HEK293 (cell line): Measurements from ENCODE around the gene SPART.

ENCODE experiments used
- PBX3 ChIP-seq: sonication (generic); formaldehyde crosslinking; IDR thresholded peaks from 2 replicates; pipeline ENCODE4 v1.8.1; 2022; ENCODE audit warnings: mild to moderate bottlenecking, moderate library complexity, missing genetic modification reagents
- REST ChIP-seq: fragments of 450-650 bp; formaldehyde crosslinking; IDR thresholded peaks from 2 replicates; pipeline ENCODE4 v1.5.1; 2016; ENCODE audit warnings: missing biosample characterization, missing genetic modification characterization
- ZEB2 ChIP-seq: fragments of 450-650 bp; formaldehyde crosslinking; IDR thresholded peaks from 2 replicates; pipeline ENCODE4 v1.5.1; 2016; ENCODE audit warnings: missing biosample characterization, missing genetic modification characterization
- ZNF114 ChIP-seq: fragments of 450-650 bp; formaldehyde crosslinking; IDR thresholded peaks from 2 replicates; pipeline ENCODE4 v1.5.0; 2017; ENCODE audit warnings: missing biosample characterization, missing genetic modification characterization
- ZNF148 ChIP-seq: fragments of 450-650 bp; formaldehyde crosslinking; IDR thresholded peaks from 2 replicates; pipeline ENCODE4 v1.5.0; 2017; ENCODE audit warnings: missing biosample characterization, missing genetic modification characterization, borderline replicate concordance
- TF ChIP-seq, protein P1 (sequence below): fragments of 450-650 bp; formaldehyde crosslinking; IDR thresholded peaks from 2 replicates; pipeline ENCODE4 v1.5.1; 2016; ENCODE audit warnings: missing biosample characterization, missing genetic modification characterization
- TF ChIP-seq, protein P2 (sequence below): fragments of 450-650 bp; formaldehyde crosslinking; IDR thresholded peaks from 2 replicates; pipeline ENCODE4 v1.5.1; 2017; ENCODE audit warnings: missing biosample characterization, mild to moderate bottlenecking, missing genetic modification characterization, moderate library complexity

DNA sequence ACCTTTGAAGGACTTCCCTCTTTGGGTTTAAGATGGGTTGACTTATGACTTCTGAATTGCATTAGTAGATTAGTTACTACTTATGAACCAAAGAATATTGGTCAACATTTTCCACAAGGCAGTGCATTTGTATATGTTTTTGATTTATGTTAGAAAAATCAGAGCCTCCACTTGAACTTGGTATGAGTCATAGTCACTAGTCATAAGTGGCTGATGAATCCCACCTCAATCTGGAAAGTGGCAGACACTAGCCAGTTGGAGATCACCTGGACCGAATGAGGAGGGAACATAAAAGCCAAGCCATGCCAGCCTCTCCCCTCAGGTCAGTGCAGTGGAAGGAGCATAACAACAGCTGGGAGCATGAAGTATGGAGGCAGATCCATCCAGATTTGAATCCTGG lies 39.3 kb upstream of the SPART start:
- TF ChIP-seq ZEB2 (tag by site-specific recombination) (no peak), ZNF148 (tag by site-specific recombination) (no peak), ZNF114 (no peak), REST (tag by site-specific recombination) (no peak), PBX3 (CRISPR knock-in tag) (no peak)
- TF ChIP-seq, protein P1, sequence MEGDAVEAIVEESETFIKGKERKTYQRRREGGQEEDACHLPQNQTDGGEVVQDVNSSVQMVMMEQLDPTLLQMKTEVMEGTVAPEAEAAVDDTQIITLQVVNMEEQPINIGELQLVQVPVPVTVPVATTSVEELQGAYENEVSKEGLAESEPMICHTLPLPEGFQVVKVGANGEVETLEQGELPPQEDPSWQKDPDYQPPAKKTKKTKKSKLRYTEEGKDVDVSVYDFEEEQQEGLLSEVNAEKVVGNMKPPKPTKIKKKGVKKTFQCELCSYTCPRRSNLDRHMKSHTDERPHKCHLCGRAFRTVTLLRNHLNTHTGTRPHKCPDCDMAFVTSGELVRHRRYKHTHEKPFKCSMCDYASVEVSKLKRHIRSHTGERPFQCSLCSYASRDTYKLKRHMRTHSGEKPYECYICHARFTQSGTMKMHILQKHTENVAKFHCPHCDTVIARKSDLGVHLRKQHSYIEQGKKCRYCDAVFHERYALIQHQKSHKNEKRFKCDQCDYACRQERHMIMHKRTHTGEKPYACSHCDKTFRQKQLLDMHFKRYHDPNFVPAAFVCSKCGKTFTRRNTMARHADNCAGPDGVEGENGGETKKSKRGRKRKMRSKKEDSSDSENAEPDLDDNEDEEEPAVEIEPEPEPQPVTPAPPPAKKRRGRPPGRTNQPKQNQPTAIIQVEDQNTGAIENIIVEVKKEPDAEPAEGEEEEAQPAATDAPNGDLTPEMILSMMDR: no peak
- TF ChIP-seq, protein P2, sequence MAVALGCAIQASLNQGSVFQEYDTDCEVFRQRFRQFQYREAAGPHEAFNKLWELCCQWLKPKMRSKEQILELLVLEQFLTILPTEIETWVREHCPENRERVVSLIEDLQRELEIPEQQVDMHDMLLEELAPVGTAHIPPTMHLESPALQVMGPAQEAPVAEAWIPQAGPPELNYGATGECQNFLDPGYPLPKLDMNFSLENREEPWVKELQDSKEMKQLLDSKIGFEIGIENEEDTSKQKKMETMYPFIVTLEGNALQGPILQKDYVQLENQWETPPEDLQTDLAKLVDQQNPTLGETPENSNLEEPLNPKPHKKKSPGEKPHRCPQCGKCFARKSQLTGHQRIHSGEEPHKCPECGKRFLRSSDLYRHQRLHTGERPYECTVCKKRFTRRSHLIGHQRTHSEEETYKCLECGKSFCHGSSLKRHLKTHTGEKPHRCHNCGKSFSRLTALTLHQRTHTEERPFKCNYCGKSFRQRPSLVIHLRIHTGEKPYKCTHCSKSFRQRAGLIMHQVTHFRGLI (tag by site-specific recombination): no peak
